ENCODE data around the gene AFF3.

The AFF3 gene

DNA sequence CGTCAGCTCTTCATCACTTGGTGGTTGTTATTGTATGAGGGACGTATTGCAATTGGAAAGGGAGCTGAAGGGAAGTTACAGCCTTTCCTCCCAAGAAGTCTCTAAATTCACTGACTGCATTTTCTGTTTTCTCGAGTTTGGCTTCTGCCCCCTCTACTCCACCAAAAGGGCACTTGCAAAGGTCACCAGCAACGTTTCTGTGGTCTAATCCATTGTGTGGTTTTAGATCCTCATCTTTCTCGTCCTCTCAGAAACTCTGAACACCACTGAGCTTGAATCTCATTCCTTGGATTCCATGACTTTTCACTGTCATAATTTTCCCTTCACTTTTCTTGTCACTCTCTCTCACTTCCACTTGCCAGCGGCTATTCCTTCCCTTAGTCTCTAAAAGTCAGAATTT, 308.0 kb downstream of the AFF3 start:
- DNase-seq (ENCODE audit: low read depth, low spot score) = no peak
- H3K4me3 ChIP-seq (ENCODE audit: low read length) = no peak overlapping the region

GRCh38 chr2:99833586-99834201, 308.7 kb downstream of the AFF3 start:
- DNase-seq (ENCODE audit: low read depth, low spot score) = no peak
- no peak overlapping the region for H3K4me3 ChIP-seq (ENCODE audit: low read length)

GRCh38 chr2:99832926-99833325, 309.5 kb downstream of the AFF3 start:
- H3K4me3 ChIP-seq (ENCODE audit: low read length) = no peak overlapping the region
- no peak for DNase-seq (ENCODE audit: low read depth, low spot score)

DNA sequence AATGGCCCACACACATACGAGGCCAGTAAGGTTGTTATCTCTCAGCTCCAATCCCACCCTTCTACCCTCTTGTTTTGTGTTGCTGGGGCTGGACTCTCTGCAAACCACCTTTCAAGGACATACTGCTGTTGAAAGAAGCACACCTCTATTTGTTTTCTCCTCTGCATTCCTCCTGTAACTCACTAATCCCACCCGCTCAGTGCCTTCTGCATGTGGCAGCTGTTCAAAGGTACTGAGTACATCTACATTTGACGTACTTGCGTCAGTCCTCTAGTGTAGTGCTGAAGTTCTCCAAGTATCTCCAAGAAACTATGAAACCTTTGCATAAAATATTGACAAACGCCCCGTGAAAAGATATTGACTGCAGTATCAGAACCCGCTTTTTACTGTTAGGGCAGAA, 310.6 kb downstream of the AFF3 start:
- no peak overlapping the region for H3K4me3 ChIP-seq (ENCODE audit: low read length)
- no peak for DNase-seq (ENCODE audit: low read depth, low spot score)

DNA sequence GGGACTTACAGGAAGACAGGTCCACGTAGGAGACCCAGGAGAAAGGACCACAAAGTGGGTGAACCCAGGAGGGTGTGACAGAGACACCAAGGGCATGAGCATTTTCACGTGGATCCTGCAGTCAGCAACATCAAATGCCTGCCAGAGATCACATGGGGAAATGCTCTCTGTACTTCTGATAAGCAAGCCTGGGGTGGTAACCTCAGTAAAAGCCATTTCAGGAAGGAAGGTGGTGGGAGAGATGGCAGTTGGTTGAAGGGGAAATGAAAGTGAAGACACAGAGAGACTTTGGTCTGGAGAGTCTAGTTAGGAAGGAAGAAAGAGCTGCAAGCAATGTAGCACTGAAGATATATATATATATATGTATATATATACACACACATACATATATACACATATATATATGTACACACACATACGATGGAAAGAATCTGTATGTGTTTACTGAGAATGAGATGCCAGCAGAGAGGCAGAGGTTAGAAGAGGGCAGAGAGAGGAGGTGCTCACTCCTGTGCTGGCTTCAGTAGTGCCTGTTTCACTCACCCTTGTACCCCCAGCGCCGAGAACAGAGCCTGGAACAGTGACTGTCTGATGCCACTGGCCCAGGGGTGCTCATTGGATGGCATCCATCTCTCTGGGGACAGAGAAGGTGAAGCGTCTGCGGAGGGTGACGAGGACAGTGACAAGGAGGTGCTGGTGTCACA, 314.9 kb downstream of the AFF3 start:
- H3K4me3 ChIP-seq (ENCODE audit: low read length) = no peak overlapping the region; the same call in 1 of the 2 replicates
- peak; percentile 81 for DNase-seq (ENCODE audit: low read depth, low spot score)

DNA sequence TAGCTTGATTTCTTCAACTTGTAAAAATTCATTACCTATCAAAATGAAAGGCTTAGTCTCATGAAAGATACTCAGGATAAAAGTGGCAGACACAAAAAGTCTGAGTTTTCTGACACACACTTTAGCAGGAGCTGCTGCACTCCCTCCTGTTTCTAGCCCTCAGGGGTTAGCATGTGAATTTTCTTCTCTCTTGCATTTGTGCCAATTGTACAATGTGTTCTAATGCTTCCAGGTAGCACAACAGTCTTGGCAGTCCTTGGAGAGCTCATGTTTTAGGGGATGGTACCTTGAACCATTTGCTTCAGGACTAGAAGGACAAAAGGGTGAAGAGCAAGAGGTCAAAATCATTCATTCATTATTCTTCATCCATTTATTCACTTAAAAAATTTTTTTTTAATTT, 316.8 kb downstream of the AFF3 start:
- no peak for DNase-seq (ENCODE audit: low read depth, low spot score)
- H3K4me3 ChIP-seq (ENCODE audit: low read length) = no peak overlapping the region

DNA sequence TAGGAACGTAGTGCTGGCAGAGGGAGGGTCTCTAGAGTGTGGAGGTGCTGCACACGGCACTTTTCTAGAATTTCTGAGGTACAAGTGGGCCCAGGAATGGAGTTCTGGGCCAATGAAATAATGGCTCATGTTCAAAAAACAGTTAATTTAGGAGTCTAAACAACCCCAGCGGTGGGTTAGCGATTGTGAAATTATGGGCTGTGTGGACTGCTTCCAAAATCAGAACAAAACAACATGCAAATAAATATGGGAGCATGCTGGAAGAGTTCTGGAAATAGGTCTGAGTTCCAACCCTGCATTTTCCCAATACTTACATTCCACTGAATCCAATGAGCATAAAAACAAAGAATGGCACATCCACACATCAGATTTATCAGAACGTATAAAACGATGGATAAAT, 317.6 kb downstream of the AFF3 start:
- H3K4me3 ChIP-seq (ENCODE audit: low read length) = no peak overlapping the region

DNA sequence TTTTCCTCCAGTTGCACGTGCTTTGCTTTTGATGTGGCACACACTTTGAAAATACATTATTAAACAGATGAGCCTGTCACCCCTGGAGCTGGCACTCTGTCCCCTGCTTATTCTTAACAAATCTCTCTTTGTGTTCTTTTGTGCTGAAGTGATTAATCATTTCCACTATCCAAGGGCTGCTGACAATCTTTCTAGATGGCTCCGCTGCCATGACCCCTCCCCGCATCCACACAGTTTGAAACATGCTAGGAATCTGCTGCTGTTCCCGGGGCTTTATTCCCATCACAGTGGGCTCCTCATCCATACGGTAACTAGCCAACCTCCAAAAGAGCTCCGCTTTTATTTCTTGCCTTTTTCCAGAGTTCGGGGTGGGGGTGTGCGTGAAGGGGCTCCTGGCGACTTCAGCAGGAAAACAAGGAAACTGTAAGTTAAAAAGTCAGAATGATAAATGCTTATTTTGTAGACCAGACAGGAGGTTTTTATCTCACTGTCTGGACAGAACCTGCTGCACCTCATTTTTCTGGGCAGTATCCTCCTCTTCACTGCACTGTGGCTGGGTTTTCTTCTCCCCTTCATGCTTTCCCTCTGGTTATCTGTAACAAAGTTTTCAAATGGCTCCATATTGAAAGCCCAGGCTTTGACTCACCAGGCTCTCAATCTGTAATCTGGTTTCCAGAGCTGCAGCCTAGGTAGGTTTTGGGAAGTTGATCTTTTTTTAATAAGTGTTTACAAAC, 319.7 kb downstream of the AFF3 start:
- no peak for DNase-seq (ENCODE audit: low read depth, low spot score)
- no peak overlapping the region for H3K4me3 ChIP-seq (ENCODE audit: low read length)

More for the DNA sequence above, 317.6 kb downstream of the AFF3 start:
- no peak for DNase-seq (ENCODE audit: low read depth, low spot score)

- H3K4me3 ChIP-seq (ENCODE audit: low read length) = no peak overlapping the region
Observed at GRCh38 chr2:99821984-99822383, 320.4 kb downstream of the AFF3 start.

GRCh38 chr2:99821572-99821971, 320.8 kb downstream of the AFF3 start:
- H3K4me3 ChIP-seq (ENCODE audit: low read length) = no peak overlapping the region
- no peak for DNase-seq (ENCODE audit: low read depth, low spot score)

More at GRCh38 chr2:99821984-99822383, 320.4 kb downstream of the AFF3 start:
- DNase-seq (ENCODE audit: low read depth, low spot score) = no peak

- DNase-seq (ENCODE audit: low read depth, low spot score) = no peak
- no peak overlapping the region for H3K4me3 ChIP-seq (ENCODE audit: low read length)
Observed at GRCh38 chr2:99821039-99821438, 321.4 kb downstream of the AFF3 start.

GRCh38 chr2:99819766-99820165, 322.6 kb downstream of the AFF3 start:
- DNase-seq (ENCODE audit: low read depth, low spot score) = no peak
- no peak overlapping the region for H3K4me3 ChIP-seq (ENCODE audit: low read length)

DNA sequence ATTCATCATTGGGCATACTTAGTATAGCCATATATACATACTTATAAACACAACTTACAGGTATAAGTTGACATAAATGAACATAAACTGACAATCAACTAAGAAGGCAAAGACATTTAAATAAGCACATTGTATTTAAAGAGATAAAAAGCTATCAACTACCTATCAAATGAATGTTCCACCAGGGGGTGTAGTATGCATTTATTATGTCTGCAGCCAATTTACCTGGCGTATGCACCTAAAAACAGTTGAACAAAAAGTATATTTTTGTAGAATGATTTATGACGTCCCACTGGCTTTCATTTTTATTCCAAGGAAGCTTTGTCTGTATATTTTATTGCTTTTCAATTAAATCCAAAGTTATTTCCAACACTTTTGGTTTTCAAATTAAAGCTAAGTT, 323.5 kb downstream of the AFF3 start:
- no peak overlapping the region for H3K4me3 ChIP-seq (ENCODE audit: low read length)
- DNase-seq (ENCODE audit: low read depth, low spot score) = peak; percentile 56

GRCh38 chr2:99816908-99817307, 325.5 kb downstream of the AFF3 start:
- DNase-seq (ENCODE audit: low read depth, low spot score) = no peak
- H3K4me3 ChIP-seq (ENCODE audit: low read length) = no peak overlapping the region

DNA sequence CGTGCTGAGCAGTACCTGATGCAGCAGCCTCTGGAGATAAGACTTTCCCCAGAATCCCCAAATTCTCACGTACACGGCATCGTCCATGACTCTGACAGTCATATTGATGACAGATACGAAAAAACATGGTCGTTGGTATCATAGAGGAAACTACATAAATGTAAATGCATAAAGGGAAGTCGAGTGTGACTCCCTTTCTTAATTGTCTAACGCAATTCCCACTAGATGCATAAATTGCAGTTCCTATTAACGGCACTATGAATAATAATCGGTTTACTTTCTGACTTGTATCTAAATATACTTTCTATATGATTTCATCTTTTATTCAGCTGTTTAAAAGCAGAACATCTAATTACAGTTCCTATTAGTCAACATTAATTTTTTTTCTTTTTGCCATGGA, 330.0 kb downstream of the AFF3 start:
- DNase-seq (ENCODE audit: low read depth, low spot score) = no peak
- H3K4me3 ChIP-seq (ENCODE audit: low read length) = no peak overlapping the region

GRCh38 chr2:99811544-99811943, 330.8 kb downstream of the AFF3 start:
- no peak for DNase-seq (ENCODE audit: low read depth, low spot score)

DNA sequence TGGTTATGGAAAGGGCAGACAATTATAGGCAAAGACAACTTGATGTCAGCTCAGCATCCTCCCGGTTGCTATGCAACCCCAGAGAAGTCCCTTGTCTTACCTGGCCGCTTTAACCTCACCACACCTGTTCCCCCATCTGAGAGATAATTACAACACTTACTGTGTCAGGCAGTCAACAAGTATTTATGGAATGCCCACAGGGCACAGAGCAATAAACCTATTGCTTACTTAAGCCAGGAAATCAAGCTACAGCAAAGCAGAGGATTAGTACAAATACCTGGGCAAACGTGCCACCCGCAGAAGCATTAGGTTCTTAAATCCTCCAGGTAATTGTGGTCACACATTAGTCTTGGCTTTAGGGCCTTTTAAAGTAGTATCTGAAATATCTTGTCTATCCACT, 332.2 kb downstream of the AFF3 start:
- no peak for DNase-seq (ENCODE audit: low read depth, low spot score)
- H3K4me3 ChIP-seq (ENCODE audit: low read length) = no peak overlapping the region

More at GRCh38 chr2:99811544-99811943, 330.8 kb downstream of the AFF3 start:
- H3K4me3 ChIP-seq (ENCODE audit: low read length) = no peak overlapping the region

DNA sequence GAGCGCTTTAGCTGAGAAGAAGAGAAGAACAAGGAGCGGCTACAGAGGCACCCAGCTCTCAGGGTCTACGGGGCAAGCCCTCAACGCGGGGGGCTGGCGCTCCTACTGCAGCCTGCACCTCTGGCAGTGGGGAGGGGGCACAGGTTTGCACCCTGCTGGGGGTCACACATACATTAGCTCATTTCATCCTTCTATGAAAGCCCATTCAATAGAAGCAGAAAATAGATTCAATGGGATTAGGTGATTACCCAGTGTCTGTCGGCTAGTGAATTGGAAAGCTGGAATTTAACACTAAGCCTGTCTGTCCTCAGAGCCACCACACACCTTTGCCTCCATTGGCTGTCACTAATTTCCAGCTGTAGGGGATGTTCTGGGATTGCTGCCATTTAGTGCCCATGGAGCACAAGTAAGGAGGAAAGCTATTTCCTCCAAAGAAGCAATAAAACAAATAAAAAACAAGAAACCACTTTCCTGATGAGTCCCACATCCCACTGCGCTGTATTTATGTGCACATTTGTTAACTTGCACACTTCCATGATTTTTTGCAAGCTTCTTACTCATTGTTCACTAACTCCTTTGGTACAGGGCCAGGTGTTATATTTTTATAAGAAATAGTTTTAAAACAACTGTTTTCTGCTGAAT, 333.0 kb downstream of the AFF3 start:
- H3K4me3 ChIP-seq (ENCODE audit: low read length) = no peak overlapping the region
- DNase-seq (ENCODE audit: low read depth, low spot score) = no peak

DNA sequence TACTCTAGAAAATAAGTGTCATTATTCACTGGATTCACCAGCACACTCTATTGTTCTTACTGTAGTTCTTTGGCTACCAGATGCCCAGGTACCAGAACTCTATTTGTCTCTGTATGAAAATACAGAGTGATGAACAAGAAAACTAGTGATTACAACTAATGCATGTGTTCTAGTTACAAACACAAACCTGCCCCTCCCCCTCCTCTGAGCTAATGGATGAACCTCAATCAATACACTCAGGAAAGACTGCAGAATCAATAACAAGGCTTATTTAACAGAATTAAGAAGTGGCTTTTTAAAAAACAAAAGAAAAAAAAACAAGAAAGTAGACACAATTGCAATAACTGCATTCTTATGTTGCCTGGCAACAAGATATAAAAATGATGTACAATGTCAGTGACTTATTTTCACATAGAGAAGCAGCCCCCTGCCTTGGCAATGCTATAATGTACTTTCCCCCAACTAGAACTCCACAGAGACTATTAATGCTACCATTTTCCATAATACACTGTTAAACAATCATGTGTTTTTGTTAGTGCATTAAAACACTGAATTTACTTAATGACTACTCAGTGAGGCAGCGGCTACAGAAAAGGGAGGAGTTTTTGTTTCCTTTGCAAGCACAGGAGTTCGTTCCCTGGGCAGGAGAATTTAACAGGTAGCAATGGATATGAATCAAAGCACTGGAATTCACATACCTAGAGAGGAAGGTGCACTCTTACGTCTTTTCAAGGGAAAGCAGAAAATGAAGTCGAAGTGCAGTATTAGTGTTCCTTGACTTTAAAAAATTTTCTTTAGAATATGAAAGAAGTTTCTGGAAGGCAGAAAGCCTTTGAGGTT, 333.8 kb downstream of the AFF3 start:
- H3K4me3 ChIP-seq (ENCODE audit: low read length) = no peak overlapping the region
- DNase-seq (ENCODE audit: low read depth, low spot score) = no peak
